Transverse colon (tissue), 4 donors: ENCODE measurements around the gene THOP1. TPM values are rescaled to one million over a fixed set of nuclear protein-coding genes. Genes with fewer than 3 reads are reported as not detected.

Experiments
- DNase-seq: peaks from one replicate; pipeline ENCODE4 v3.0.0-alpha.2; 2019
- H3K27ac ChIP-seq, 4 donors: fragments of 200-600 bp; sonication (generic); 2 replicates each; pipeline ENCODE4 v1.5.1; 2016 to 2018; ENCODE audit warnings: inconsistent platforms in 4 of 4
- H3K27me3 ChIP-seq: fragments of 200-600 bp; sonication (generic); 2 replicates; pipeline ENCODE4 v1.5.1; 2017; ENCODE audit warnings: inconsistent platforms
- H3K36me3 ChIP-seq, 4 donors: fragments of 200-600 bp; sonication (generic); 2 replicates each; pipeline ENCODE4 v1.5.1; 2017 to 2019; ENCODE audit warnings: inconsistent platforms in 4 of 4
- H3K4me1 ChIP-seq, 4 donors: fragments of 200-600 bp; sonication (generic); 2 replicates each; pipeline ENCODE4 v1.5.1; 2017 to 2020; ENCODE audit warnings: inconsistent platforms in 4 of 4
- H3K4me3 ChIP-seq, 4 donors: fragments of 200-600 bp; sonication (generic); 1 replicate in 1 of 4; 2 replicates in 3 of 4; pipeline versions ENCODE4 v1.5.1 to v1.6.1; 2017 to 2019; ENCODE audit warnings: inconsistent platforms in 4 of 4
- H3K9me3 ChIP-seq, 2 donors: fragments of 200-600 bp; sonication (generic); 2 replicates each; pipeline ENCODE4 v1.5.1; 2017 to 2019; ENCODE audit warnings: inconsistent platforms in 2 of 2
- CTCF ChIP-seq, 5 experiments: fragments of 200-600 bp in 3 of 5; fragments of 450-650 bp in 2 of 5; sonication (generic) in 3 of 5; IDR thresholded peaks; 1 replicate in 2 of 5; 2 replicates in 3 of 5; pipeline ENCODE4 v1.5.1; 2016 to 2017; ENCODE audit warnings: antibody characterized with exemption in 5 of 5, inconsistent platforms in 3 of 5, mild to moderate bottlenecking in 2 of 5, moderate library complexity in 1 of 5
- EP300 ChIP-seq: sonication (generic); formaldehyde crosslinking; IDR thresholded peaks from one replicate; pipeline ENCODE4 v1.6.1; 2017; ENCODE audit warnings: antibody characterized with exemption, low read depth
- POLR2A ChIP-seq: fragments of 450-650 bp; IDR thresholded peaks from one replicate; pipeline ENCODE4 v1.6.1; 2016; ENCODE audit warnings: antibody characterized with exemption, mild to moderate bottlenecking, moderate library complexity
- POLR2AphosphoS5 ChIP-seq, 3 donors: sonication (generic); formaldehyde crosslinking; IDR thresholded peaks; one replicate each; pipeline ENCODE4 v1.6.1; 2016; ENCODE audit warnings: antibody characterized with exemption in 3 of 3
- WGBS, 2 donors: methylation state at CpG; one replicate each; pipeline ENCODE4 v1.1.5; 2018; ENCODE audit warnings: low coverage in 1 of 2; 5-methylcytosine and 5-hydroxymethylcytosine counted together
- in situ Hi-C, 4 donors: fragments of 200-750 bp; cut with MboI; loops; one replicate each; pipeline versions ENCODE4 v1.15.0 to v1.15.1; 2017; ENCODE audit warnings: low sequenced_read_pairs in 3 of 4, low pct_ligation_motif_present in 1 of 4, low pct_unique_long_range_greater_than_20kb in 1 of 4
- intact Hi-C: fragments of 100-400 bp; cut with DNase I; formaldehyde crosslinking; loops from one replicate; pipeline ENCODE4 v1.15.1; 2023; ENCODE audit warnings: low total_unique reads
- total RNA-seq, 4 donors: library from RNA; depleted of rRNA; stranded (reverse); fragments of >200 nt; gene quantifications; one replicate each; pipeline ENCODE4 v1.1.0, GENCODE V29; 2016

The THOP1 gene
- total RNA-seq, 4 donors from 2014 or later = 32.9 to 149 (median 42.0) TPM

- WGBS, 2 donors = 95% methylated on average over 55 of the region's 56 CpGs; no CpG with 5 or more reads in 1 of the 2 donors
- Histone ChIP-seq H3K4me1 (peaks cover 0 to 18% (median 14%) of the 10 kb centered on the region in 4 donors), H3K27me3 (no peaks in the 10 kb centered on the region), H3K36me3 (peaks cover 0 to 9% (median 3%) of the 10 kb centered on the region in 4 donors), H3K4me3 (no peak overlapping the region), H3K9me3 (no peaks in the 10 kb centered on the region), H3K27ac (no peak overlapping the region)
- no peak for DNase-seq
- in situ Hi-C loops (no loop called here), intact Hi-C loops (no loop called here)
- TF ChIP-seq EP300 (no peak), POLR2AphosphoS5 (IDR thresholded peaks at IDR 0.05) (no peak), POLR2A (no peak), CTCF (IDR thresholded peaks at IDR 0.05) (no peak)
These were observed 22.3 kb downstream of the THOP1 start for GRCh38 chr19:2807379-2808128.

- 97% methylated on average over 40 of the region's 41 CpGs; no CpG with 5 or more reads in 1 of the 2 donors for whole genome bisulfite sequencing, 2 donors
- no peaks in the 10 kb centered on the region for H3K27me3 ChIP-seq
- in situ Hi-C loops (no loop called here), intact Hi-C loops (no loop called here)
- no peak overlapping the region for H3K4me3 ChIP-seq
- TF ChIP-seq EP300 = no peak
- TF ChIP-seq POLR2A = no peak
- TF ChIP-seq CTCF (IDR thresholded peaks at IDR 0.05) = no peak
- no peak for TF ChIP-seq POLR2AphosphoS5 (IDR thresholded peaks at IDR 0.05)
- no peaks in the 10 kb centered on the region for H3K9me3 ChIP-seq
- H3K4me1 ChIP-seq = peaks cover 0 to 19% (median 16%) of the 10 kb centered on the region in 4 donors
- no peak for DNase-seq
- H3K27ac ChIP-seq = no peak overlapping the region
- H3K36me3 ChIP-seq = peaks cover 0 to 9% (median 3%) of the 10 kb centered on the region in 4 donors
These were observed 23.0 kb downstream of the THOP1 start for GRCh38 chr19:2808129-2808941.

- intact Hi-C loops = no loop called here
- Histone ChIP-seq H3K27ac (no peak overlapping the region), H3K9me3 (no peaks in the 10 kb centered on the region), H3K36me3 (peaks cover 0 to 9% (median 3%) of the 10 kb centered on the region in 4 donors), H3K4me3 (no peak overlapping the region), H3K4me1 (peaks cover 0 to 19% (median 16%) of the 10 kb centered on the region in 4 donors), H3K27me3 (no peaks in the 10 kb centered on the region)
- WGBS, 2 donors = 95% methylated on average over 36 of the region's 37 CpGs; no CpG with 5 or more reads in 1 of the 2 donors
- in situ Hi-C loops = no loop called here
- DNase-seq = no peak
- TF ChIP-seq POLR2A = no peak
- no peak for TF ChIP-seq EP300
These were observed 24.3 kb downstream of the THOP1 start for GRCh38 chr19:2809387-2810140.

- DNase-seq = no peak
- TF ChIP-seq POLR2A (no peak), EP300 (no peak), POLR2AphosphoS5 (IDR thresholded peaks at IDR 0.05) (no peak)
- Histone ChIP-seq H3K4me1 (peaks cover 0 to 19% (median 16%) of the 10 kb centered on the region in 4 donors), H3K27ac (peak overlapping the region; percentile 73 to 77 (median 76)), H3K36me3 (peaks cover 0 to 9% (median 3%) of the 10 kb centered on the region in 4 donors), H3K4me3 (no peak overlapping the region), H3K9me3 (no peaks in the 10 kb centered on the region), H3K27me3 (no peaks in the 10 kb centered on the region)
- WGBS, 2 donors = 94% methylated on average over 49 of the region's 58 CpGs; no CpG with 5 or more reads in 1 of the 2 donors
- intact Hi-C loops (no loop called here), in situ Hi-C loops (no loop called here)
These were observed 25.1 kb downstream of the THOP1 start for GRCh38 chr19:2810141-2811091.
